Glomerular visceral epithelial cell (primary cell): ENCODE results near the gene VSIG10L.

Source experiments
- DNase-seq: peaks from one replicate; pipeline ENCODE4 v3.0.0-alpha.2; 2016; ENCODE audit errors: extremely low spot score

VSIG10L gene

DNA sequence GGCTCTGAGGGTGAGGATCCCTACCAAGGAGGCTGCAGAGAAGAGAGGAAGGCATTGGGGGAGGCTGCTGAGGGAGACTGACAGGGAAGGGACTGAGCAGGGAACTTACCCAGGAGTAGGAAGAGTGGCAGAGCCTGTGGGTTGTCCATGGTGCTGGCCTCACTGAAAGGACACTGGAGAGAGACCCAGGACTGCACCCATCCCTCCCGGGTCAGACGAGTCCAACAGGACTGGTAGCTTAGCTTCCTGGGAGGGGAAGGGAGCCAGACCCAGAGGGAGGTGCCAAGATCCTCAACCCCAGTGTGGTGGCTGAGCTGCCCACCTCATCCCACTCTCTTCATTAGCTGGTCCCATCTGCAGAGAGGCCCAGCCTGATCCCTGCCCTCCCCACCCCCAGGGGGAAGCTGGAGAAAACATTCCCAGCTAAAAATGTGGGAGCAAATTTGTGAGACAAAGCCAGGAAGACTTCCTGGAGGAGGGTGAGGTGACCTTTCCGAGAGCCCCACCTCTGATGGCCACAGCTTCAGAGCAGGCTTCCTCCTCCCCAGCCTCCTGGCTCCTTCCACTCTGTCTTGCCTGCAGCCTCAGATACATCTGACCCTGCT, at the start of gene VSIG10L:
TSS of gene VSIG10L (minus strand) at position 164 of the 605 bp plus-strand sequence. CDS start at position 149, 15 bp downstream.
- DNase-seq, result no peak

DNA sequence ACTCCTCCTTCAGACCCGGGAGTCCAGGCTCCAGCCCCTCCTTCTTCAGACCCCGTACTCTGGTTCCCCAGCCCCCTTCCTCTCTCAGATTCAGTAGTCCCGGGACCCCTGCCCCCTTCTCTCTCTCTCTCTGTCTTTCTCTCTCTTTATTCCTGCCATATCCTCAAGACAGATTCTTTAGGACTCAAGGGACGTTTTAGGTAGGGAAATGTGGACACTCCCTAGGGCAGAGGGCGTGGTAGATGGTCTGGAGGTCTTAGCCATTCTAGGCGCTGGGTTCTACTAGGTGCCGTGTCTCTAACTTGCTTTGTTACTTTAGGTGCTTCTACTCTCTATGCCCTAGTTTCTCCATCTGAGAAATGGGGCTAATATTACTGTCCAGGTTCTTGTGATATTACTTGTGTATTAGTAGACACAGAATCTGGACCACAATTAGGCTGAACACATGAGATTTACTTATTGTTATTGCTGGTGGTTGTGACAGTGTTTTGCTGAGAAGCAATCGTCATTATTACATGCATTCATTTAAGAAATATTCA, 49.2 kb upstream of the VSIG10L start:
- no peak for DNase-seq

DNA sequence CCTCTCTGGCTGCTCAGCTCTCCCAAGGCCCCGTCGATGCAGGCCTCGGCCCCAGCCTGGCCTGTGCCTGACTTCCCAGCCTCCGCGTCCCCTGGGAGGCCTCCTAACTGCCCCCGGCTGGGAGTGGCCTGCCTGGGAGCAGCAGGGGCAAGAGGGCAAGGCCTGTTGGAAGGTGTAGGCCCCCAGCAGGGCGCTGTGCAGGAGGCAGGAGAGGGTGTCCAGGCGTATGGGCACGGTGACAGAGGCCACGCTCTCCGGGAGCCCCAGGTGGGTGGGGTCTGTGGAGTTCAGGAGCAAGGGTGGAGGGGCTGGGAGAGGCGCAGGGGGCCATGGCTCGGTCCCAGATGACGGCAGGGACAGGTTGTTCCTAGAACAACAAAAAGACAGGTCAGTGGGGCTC, 47.2 kb upstream of the VSIG10L start:
- DNase-seq, result no peak

DNA sequence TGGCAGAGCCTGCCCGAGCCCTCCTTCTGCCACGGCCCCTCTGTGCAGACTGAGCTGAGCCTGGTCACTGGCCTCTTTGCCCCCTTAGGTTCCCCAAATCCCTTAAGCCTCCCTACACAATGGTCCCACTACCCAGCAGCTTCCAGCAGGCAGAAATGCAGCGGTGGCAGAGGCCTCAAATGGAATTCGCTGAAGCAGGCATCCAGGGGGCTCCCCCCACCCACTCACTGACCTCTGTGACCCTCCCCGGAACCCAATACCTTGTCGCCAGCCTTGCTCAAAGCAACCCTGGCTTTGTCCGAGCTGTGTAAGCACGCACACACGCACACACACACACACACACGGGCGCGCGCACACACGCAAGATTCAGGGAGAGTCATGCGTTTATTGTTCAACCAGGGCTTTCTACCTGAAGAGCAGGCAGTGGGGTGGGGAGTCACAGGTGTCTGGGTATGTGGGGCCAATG, 46.0 kb upstream of the VSIG10L start, which contains the start of gene LIM2:
TSS of gene LIM2 (minus strand) at position 51 of the 466 bp plus-strand sequence. CDS start 531 bp downstream, outside the sequence.
- no peak for DNase-seq

GRCh38 chr19:51386882-51387520, 45.1 kb upstream of the VSIG10L start:
- DNase-seq, result no peak

GRCh38 chr19:51382004-51382403, 40.1 kb upstream of the VSIG10L start:
- DNase-seq, result no peak

- no peak for DNase-seq
Measured at GRCh38 chr19:51380379-51380778, 38.4 kb upstream of the VSIG10L start.

DNA sequence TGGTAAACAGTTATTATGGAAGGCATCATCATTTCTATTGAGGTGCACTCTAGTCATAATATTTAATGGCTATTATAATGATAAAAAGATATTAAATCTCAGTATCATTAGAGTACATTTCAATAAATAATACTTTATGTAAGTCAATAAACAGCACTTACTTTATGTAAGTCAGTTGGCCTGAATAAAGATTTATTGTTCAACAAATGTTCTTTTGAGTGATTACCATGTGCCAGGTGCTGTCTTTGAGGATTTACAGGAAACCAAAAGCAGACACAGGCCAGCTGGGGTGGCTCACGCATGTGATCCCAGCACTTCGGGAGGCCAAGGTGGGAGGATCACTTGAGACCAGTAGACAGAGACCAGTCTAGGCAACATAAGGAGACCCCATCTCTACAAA, 35.5 kb upstream of the VSIG10L start:
- no peak for DNase-seq

- no peak for DNase-seq
Measured at GRCh38 chr19:51375504-51376221, 33.7 kb upstream of the VSIG10L start.

DNA sequence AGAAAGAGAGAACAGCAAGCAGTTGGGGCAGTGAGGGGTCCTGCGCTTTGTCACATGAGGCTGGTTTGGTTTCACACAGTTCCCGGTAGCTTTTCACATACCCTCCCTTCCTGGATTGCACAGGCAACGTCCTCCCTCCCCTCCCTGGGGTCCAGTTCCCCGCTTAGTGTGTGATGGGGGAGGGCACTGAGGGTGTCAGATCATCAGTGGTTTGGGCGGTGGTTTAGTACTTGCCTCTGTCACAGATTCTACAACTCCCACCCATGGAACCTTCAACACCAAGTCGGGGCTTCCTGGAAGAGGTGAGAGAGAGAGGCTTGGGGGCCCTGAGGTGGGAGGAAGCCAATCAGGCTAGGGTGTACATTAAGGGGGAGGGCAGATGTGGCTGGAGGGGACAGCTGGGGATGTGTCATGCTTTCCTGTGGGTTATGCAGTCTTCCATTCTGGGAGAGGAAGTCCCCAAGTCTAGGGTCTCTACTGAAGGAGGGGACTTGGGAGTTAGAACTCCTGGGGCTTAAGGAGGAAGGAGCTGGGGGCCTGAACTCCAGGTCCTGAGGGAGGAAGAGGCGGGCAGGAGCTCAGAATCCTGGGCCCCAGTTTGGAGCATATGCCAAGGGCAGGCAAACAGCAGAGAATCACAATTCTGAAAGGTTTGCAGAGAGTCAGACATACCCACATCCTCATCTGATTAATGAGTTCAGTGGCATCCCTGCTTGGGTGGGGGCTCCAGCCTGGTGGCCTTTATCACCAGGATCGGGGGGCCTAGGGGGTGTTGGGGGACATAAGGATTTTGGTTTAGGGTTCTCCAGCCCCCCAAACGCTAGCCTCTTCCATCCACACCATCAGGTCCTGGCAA, 30.9 kb upstream of the VSIG10L start, which contains the start of gene NKG7:
TSS of gene NKG7 (minus strand) at position 6 of the 856 bp plus-strand sequence. CDS start 119 bp downstream, outside the sequence.
- no peak for DNase-seq

DNA sequence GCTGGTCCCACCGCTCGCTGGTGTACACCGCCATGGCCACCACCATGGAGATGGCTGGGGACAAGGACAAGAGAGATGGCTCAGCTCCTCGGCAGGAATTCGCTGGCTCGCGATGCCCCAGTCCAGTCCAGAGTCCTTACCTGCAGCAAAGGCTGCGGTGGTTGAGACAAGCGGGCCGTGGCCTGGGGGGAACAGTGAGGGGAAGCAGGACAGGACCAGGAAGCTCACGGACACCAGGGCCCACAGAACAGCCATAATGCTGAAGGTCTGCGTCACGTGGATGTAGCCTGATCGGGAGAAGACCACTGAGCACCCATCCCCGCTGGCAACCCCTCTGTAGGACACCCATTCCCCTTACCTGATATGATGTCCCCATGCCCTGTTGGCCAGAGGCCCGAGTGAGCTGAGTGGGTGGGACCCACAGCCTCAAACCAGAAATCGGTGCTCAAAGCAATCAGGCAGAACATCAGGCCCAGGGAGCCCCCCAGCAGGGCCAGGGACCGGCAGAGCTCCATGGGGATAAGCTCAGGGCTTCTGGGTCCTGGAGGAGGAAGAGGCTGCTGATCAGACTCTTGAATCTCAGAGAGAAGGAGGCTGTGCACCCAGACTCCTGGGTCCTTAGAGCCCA, 30.2 kb upstream of the VSIG10L start:
- no peak for DNase-seq

GRCh38 chr19:51371186-51371690, 29.3 kb upstream of the VSIG10L start:
- no peak for DNase-seq

DNA sequence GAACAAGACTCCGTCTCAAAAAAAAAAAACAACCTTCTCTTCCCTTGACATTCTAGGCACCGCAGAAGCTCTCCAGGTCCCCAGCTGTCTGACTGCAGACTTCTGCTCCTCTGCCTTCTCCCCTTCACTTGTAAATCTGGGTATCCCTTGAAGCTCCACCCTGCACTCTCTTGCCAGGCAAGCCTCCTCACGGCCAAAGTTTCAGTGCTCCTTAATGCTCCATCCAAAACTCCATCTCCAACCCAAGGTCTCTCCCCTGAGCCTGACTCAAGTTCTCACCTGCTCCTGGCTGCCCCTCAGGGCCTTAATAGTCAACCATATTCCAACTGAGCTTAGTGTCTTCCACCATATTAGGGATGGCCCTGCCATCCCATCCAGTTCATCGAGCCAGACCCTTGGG, 28.3 kb upstream of the VSIG10L start:
- no peak for DNase-seq

GRCh38 chr19:51368366-51369282, 26.7 kb upstream of the VSIG10L start, which contains the start of gene CLDND2:
CLDND2 (minus strand) TSS chr19:51369003; CDS start chr19:51368577, 426 bp downstream.
- DNase-seq, result no peak

DNA sequence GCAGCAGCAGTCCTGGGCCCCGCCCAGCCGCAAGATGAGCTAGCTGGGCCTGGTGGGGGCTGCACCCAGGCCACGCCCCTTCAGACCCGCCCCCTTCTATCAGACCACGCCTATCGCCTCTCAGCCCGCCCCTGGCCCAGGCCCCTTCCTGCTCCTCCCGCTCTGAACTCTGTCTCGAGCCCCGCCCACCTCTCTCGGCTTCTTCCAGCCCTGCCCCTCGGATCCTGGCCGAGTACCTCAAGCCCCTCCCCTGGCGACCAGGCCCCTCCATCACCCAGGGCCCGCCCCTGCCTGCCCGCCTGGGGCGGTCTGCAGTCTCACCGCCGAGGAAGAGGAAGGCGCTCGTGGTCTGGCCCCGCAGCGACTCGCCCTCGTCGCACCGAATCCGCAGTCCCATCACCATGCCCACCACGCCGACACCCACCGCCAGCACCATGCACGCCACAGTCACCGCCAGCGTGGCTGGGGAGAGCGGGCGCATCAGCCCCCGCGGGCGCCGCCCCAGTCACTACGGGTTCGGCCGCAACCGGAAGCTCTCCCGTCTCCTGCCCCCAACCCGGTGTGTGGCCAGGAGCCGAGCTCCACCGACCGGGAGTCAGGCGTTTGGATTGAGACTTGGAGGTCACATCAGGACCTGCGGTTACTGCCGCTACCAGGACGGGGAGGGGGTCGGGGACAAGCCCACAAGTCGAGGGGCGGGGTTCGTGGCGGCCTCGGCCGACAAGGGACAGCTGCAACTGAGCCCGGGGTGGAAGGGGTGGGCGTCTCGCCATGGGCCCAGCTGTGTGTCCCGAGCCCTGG, 25.8 kb upstream of the VSIG10L start:
- peak; percentile 100 for DNase-seq

DNA sequence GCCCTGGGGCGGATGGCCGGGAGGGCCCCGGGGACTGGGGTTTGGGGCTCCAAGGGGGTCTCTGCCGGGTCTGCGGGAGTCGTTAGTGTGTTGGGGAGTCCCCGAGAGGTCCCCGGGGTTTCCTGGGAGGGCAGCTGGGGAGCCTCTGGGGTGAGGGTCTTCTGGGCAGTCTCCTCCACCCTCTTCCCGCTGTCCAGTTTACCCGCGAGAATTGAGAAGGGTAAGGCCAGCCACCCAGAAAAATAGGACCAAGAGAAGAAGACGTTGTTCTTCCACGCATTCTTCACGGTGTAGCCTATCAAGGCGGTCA, 25.3 kb upstream of the VSIG10L start:
- DNase-seq, result no peak

DNA sequence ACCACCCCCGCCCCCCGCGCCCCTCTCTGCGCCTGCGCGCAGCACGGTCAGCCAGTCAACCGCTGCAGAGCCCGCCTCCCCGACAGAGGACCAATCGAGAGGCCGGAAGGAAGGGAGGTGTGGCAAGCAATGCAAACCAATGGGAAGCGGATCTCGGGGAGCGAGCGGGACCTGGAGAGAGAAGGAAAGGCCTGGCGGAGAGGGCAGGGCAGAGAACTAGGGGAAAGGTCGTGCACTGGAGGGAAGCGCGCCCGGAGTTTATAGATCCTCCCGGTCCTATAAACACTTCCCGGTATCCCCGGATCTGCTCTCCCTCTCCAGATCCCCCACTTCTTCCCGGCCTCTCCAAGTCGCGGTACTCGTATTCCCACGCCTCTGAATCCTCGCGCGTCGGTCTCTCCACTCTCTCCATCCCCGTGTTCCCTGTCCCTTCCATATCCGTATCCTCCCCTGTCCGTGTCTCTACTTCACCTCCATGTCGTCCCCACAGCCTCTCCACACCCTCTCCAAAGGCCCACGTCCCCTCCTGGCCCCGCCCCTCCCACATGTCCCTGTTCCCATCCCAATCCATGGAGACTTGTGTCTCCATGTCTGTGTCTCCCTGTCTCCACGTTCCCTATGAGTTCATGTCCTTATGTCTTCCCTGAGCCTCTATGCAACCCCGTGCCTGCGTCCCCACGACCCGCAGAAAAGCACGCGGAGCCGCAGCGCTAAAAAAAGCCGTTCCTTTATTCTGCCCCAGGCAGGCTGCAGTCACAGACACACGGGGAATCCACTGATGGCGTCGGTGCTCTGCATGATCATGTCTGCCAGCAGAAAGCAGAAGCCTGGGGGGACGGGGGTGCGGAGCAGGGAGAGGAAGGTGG, 24.7 kb upstream of the VSIG10L start:
- DNase-seq, result peak; percentile 98

DNA sequence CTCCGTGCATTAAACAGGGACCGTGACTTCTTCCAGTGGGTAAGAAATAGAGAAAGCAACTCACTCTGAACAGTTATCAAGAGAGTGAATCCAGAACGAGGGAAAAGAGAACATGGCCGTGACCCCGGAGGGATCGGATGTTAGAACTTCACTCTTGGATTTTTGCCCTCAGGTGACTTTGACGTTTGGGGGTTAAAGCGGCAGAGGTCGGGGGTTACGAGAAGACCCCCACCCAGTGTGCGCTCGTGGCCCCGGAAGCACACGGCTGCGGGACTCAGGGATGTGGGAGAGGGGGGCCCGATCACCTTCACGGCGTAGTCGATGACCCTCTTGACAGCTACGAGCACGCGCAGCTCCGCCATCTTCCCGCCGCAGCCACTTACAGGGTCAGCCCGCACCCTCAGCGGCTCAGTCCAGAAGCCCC, 24.0 kb upstream of the VSIG10L start, which contains the start of gene ETFB:
TSS of gene ETFB (minus strand) at position 424 of the 424 bp plus-strand sequence. CDS start at position 362, 62 bp downstream.
- no peak for DNase-seq
